Body of pancreas (tissue), 4 donors: ENCODE measurements around the gene HOXB5.

Experiments
- CTCF ChIP-seq, 7 experiments: fragments of 450-650 bp in 4 of 7; fragments of 200-600 bp in 3 of 7; sonication (generic) in 3 of 7; IDR thresholded peaks; one replicate each; pipeline ENCODE4 v1.5.1; 2016 to 2019; ENCODE audit warnings: antibody characterized with exemption in 7 of 7
- POLR2A ChIP-seq, 3 donors: fragments of 450-650 bp; IDR thresholded peaks; one replicate each; pipeline ENCODE4 v1.6.1; 2016; ENCODE audit warnings: antibody characterized with exemption in 3 of 3, mild to moderate bottlenecking in 2 of 3

- TF ChIP-seq CTCF (IDR thresholded peaks at IDR 0.05), result no peak
- TF ChIP-seq POLR2A (IDR thresholded peaks at IDR 0.05), result no peak
Measured at GRCh38 chr17:48589060-48589830, 4.3 kb downstream of the HOXB5 start.
